HG02588 (cell line): ENCODE results near the gene CANT1.

ENCODE experiments used
- ATAC-seq: cut with Tn5 transposase; IDR thresholded peaks from one replicate; pipeline ENCODE4 v1.9.1; 2021; ENCODE audit warnings: mild to moderate bottlenecking, moderate library complexity; ENCODE audit not compliant: unreplicated experiment

Gene CANT1

DNA sequence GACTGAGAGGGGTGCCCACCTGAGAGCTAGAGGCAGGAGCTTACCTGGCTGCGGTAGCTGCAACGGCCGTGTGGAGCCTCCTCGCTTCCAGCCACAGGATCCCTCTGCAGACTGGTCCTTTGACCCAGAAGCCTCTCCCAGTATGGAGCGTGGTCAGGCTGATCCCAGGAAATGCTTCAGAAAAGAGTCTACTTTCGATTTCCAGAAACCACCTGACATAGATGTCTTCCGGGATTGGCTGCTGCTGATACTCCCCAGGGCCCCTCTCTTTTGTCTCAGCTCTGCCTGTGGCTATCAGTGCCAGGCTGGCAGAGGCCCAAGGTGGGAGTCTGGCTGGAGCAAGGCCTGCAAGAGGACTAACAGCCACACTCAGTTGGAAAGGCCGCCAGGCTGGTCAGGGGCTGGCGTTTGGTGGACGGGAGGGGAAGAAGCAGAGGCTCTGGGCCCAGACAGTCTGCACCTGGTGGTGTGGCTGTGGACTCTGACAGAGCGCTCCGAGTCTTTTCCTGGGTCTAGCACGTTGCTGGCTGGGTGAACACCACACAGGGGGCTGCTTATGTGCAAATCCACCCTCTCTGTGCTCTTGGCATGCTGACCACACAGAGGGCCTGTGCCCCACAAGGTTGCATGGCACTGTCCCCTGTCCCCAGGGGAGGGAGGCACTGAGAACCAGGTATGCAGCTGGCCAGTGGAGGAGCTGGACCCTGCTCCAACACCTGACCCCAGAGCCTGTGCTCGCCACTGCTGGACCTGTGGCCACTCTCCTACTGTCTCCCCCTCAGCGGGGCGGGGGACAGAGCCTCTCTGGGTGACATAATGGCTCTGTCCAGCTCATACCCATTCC lies 29.6 kb downstream of the CANT1 start, which contains the start of gene LGALS3BP:
TSS of gene LGALS3BP (minus strand) at position 144 of the 844 bp plus-strand sequence. CDS start 2,732 bp downstream, outside the sequence.
- ATAC-seq = no peak

DNA sequence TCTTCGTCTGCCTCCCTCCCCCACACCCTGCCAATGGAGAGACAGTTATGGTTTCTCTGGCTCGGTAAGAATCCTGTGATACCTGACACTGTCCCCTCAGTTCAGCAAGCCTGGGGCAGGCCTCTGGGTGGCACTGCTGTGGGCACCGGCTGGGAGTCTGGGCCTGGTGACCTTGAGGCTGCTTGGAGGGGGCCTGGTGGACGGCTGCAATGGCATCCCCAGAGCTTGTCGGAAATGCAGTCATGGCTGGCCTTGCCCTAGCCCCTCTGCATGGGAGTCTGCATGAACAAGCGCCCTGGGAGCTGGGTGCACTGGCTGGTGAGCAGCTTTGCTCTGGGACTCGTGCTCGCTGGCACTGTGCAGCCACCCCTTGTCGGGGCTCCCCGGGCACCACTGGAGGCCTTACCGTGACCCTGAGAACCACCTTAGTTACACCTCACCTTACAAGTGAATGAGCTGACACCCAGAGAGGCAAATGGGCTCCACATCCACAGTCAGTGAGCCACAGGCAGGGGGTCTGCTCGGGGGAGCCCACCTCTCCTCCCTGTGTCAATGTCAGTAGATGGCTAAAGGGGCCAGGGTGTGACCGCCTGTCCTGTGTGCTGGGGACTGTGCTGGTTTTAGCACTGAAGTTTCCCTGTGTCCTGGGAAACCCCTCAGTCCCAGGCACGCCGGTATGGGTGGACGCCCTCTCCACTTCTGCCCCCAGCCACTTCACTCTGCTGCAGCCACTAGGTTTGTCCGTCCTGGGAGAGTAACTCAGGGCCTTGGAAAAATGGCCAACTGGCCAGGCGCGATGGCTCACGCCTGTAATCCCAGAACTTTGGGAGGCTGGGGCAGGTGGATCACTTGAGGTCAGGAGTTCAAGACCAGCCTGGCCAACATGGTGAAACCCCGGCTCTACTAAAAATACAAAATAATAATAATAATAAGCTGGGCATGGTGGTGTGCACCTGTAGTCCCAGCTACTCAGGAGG lies 31.3 kb downstream of the CANT1 start:
- no peak for ATAC-seq

DNA sequence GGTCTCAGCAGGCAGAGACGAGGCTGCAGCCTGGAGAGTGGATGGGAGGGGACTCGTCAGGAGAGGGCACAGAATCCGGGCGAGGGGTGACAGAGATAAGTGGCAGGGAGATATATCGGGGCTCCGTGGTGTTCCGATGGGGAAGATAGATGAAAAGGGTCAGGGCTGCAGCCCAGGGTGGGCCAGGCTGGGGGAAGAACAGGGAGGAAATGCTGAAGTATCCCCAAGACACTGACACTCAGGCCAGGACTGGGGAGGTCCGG lies 32.0 kb downstream of the CANT1 start:
- ATAC-seq = no peak

DNA sequence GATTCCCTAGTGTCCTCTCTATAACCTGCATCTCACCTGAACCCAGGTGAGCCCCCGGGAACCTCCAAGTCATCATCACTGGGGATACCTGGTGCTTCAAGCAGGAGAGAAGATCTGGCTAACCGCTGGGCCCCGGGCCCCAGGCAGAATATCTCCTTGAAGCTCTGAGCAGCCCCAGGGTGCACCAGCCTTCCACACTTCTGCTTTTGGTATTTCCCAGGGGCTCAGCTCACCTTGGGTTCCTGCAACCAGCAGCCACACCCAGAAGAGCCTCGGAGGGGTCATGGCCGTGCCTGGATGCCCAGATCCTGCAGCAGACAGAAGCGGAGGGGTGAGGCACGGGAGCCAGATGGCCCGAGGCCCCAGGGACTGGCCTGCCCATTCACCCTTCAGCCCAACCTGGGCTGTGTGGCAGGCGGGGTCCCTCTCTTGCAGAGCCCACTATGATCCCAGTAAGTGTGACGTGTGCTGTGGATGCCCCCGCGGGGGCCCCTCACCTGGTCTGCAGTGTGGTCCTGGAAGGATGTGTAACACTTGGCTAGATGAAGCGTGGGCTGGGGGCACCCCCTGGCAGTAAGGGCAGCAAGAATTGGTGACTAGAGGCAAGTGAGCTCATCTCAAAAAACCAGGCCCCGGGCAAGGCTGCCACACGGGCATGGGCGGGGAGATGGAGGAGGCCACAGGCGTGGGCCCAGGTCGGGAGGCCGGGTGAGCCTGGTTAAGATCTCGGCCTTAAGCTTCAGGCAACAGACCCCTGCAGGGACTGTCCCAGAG lies 32.5 kb downstream of the CANT1 start:
- no peak for ATAC-seq

DNA sequence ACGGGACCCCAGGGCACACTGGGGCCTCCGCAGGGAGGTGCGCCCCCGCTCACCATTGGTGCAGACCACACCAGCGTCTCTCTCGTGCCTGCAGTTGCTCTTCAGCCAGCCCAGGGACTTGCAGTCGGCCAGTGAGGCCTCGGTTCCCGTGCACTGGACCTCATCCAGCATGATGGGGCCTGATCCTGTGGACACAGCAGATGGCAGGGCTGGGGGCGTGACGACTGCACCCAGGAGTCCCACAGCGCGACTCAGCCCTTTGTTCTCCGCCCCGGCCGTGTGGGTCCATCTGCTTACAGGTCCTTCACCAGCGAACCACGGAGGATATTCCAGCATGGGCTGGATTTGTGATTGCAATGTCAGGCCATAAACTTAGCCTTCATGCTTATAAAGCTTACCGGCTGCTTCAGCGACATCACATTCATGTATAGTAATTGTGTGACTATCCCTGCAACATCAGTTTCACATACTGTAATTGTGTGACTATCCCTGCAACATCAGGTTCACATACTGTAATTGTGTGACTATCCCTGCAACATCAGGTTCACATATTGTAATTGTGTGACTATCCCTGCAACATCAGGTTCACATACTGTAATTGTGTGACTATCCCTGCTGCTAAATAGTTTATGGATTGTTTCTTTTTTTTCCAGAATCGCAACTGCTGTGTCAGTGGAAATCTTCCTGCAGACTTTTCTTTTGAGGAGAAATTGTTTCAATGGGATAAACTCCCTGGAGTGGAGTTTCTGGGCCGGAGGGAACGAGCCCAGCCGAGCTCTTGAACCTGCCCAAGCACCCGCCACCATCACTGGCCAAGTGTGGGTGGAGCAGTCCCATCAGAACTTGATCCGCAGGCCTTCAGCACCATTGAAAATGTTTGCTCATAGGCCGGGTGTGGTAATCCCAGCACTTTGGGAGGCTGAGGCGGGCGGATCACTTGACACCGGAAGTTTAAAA lies 34.7 kb downstream of the CANT1 start:
- no peak for ATAC-seq

DNA sequence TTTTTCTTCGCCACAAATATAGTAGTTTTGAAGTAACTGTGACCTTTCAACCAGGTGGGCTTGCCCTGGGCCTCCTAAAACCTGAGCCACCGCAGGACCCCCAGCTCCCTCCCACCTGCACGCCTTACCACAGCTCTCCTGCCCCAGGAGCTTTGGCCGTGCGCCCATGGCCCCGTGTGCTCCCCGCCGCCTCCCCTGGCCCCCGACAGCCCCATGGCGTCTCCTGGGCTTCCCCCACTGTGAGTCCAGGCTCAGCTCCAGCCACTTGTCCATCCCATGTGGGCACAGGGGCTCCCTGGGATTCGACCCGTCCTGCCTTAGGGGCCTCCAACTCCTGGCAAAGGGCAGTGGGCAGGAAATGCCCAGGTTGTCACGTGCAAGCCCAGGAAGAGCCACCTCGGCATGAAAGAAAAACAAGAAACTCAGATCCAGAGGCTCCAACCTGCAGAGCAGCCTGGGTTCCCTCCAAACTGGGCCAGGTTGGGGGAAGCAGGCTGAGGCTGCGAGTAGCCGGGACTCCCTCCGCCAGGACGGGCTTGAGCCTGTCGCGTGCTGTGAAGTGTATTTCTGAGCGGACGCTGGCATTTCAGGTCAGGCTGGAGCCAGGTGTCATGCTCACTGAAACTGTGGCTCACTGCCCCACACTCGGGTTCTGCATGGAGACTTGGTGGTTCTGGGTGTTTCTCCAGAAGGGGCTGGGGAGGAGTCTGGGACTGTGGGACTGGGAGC lies 35.6 kb downstream of the CANT1 start:
- no peak for ATAC-seq

DNA sequence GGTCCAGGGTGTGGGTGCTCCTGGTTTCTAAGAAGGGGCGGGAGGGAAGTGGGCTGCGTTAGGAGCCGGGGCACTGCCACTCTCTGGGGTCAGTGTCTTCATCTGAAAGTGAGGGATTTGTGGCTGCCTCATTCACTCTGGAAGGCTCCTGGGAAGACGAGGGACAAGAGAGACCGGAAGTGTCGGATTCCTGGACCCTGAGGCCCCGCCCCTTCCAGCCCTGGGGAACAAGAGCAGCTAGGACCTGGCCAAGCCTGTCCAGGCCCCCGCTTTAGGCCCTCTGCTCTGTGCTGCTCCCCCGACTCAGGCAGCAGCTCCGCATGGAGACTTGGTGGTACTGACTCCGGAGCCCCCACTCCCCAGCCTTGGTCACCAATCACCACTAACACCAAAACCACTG lies 36.4 kb downstream of the CANT1 start:
- no peak for ATAC-seq

DNA sequence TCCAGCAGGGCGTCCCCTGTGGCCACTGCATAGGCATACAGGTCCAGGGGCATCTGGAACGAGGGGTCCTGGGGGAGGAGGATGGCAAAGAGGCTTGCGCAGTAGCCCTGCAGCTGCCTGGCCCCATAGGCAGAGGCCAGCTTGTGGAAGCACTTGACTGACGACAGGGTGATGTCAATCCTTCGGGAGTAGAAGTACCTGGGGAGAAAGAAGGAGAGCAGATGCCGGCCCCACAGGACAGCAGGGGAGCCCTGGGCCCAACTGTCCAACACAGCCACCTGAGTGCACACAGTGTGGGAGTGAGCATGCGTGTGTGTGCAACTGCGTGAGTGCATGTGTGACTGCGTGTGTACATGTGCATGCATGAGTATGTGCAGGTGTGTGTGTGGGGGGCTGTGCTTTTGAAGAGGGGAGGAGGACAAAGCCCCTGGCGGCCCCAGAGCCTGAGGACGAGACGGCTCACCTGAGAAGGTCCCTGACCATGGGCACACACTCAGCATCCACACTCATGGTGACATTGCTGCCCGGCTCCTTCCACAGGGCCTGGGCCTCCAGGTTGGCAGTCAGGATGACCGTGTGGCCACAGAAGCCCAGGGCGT lies 37.0 kb downstream of the CANT1 start:
- ATAC-seq = no peak

DNA sequence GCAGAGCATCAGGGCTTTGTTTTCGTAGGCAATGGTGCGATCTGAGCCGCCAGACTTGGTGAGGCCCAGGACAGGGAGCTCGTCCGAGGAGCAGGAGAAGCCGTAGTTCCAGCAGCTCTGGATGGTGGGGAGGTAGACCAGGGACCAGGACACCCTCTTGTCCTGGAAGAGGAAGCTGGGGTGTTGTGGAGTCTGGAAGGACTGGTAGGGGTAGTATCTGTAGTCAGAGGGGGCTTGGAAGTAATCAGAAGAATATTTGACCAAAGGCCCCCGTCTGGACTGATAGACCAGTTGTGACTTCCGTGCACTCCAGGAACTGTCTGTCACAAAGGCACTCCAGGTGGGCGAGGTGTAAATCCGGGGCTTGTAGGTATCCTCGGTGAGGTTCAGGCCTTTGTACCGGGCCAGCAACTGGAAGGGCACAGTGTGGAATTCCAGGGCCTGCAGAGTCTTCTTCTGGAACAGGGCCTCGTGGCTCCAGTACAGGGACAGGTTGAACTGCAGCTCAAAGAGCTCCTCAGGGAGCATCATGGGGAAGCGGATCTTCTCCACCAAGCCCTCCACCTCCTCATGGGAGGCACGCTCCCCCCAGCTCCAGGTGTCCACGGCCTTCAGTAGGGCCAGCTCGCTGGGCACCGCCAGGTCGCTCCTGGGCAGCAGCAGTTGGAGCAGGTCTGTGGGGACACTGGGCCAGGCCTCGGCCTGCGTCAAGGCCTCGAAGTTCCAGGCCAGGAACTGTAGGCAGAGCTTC lies 37.6 kb downstream of the CANT1 start:
- no peak for ATAC-seq

DNA sequence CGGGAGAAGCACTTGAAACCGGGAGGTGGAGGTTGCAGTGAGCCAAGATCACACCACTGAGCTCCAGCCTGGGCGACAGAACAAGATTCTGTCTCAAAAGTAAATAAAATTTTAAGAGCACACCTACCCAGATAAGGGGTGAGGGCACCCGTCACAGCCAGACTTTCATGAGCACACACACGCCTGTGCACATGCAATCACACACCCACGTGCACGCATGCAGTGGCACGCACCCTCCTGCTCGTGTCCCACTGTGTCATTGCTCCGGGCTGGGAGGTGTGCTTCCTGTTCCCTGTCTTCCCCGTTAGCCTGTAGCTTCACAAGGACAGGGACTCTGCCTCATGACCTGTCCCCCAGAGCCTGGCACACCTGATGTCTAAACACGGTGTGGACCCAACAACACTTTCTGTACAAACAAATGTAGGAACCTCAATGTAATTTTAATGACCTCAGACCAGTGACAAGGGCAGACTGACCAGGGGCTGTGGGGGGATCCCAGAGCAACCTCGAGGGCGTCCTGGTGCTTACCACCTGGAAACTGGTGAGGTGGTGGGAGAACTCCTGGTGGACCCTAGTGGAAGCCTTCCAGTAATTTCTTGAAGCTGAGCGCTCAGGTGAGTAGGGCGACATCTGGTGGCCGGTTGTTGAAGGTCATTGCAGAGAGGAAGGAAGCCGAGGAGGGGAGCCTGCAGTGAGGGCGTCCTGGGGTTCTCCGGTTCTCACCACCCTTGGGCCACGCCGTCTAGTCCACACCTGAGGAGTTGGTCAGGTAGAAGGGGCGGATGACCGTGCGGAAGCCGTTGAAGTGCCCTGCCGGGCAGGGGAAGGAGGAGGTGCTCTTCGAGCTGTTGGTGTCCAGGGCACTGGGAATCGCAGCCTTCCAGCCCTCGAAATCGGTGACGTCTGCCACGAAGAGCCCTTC lies 38.5 kb downstream of the CANT1 start:
- no peak for ATAC-seq

DNA sequence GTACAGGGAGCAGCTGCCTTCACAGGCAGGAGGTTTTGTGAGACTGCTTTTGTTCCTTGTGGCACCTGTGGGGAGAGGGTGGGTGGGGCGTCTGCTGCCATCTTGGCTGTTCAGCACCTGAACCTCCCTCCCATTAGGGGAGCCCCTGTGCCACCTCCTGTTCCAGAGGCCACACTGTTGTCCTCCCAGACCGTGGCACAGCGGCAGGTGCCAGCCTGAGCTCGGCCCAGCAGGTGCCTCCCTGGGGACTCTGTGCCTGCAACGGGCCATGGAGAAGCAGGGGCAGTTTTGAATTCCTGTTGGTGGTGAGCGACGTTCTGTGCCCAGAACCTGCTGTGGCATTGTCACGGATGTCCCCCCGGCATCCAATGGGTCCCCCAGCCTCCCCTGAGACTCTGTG lies 39.7 kb downstream of the CANT1 start:
- no peak for ATAC-seq

DNA sequence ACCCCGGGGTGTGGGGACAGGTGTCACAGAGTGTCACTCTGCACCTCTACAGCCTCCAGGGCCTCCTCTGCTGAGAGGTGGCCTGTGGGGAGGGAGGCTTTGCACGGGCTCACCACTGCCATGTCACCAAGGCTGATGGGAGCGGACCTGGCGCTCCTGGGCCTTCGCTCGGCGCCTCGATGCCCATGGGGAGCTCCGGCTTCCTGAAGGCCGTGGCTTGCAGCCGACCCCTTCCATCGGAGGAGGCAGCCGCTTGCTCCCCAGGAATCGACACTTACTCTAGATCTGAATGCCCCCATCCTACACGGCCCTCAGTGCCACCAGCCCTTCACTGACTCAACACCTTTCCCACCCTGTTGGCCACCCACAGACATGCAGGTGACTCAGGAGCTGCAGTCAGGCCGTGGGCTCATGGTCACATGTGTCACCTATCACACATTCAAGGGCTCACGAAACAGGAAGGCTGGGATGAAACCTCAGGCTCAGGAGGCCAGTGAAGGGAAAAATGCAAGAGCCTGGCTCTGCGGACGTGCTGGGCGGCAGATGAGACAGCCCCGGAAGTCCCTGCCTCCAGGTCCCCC lies 41.7 kb downstream of the CANT1 start:
- ATAC-seq = no peak

DNA sequence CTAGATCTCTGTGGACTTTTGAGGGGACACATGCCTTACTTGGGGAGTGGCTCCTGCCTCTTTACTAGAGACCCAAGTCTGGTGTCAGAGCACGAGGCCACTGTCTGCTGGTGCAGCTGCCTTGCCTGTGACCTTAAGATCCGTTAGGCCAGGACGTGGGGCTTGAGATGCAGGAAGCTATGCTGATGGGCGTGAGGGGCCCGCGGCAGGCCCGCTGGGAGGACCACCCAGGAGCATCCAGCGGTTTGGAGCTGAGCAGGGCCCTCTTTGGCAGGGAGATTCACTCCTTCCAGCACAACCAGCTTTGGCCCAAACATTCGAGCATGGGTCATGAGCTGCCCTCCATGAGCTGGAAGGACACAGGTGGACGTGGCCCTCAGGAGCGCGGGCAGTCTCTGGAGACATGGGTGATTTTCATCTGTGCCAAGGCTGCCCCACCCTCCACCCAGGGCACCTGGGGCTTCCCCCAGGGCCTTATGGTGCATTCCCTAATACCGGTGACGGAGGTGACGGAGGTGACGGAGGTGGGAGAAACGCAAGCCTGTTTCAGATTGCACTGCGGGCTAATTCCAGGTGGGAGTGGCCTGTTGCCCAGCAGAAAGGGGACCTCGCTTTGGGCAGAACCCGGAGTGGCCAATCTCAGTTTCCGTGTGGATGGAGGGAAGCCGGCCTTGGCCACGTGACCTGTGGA lies 42.5 kb downstream of the CANT1 start:
- ATAC-seq = no peak

DNA sequence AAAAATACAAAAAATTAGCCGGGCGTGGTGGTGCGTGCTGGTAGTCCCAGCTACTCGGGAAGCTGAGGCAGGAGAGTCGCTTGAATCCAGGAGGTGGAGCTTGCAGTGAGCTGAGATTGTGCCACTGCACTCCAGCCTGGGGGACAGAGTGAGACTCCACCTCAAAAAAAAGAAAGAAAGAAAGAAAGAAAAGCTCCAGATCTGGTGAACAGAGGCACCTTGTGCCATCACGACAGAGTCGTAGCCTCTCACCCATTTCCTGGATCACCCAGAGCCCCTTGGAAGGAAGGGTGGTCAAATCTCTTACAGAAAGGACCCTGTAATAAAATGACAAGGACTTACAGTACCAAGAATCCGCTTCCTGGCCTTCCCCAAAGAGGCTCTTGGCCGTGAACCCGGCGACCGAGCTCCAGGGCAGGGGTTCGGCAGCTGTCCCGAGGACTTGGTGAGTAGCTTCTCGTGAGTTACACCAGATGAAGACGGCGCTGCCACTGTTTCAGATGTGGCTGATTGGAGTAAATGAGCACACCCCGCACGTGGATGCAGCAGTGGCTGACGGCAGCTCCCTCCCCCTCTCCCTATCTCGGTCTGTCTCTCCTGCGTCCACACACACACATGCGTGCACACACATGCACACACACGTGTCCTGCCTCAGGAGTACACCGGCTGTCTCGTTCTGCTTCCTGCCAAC lies 43.3 kb downstream of the CANT1 start:
- no peak for ATAC-seq

DNA sequence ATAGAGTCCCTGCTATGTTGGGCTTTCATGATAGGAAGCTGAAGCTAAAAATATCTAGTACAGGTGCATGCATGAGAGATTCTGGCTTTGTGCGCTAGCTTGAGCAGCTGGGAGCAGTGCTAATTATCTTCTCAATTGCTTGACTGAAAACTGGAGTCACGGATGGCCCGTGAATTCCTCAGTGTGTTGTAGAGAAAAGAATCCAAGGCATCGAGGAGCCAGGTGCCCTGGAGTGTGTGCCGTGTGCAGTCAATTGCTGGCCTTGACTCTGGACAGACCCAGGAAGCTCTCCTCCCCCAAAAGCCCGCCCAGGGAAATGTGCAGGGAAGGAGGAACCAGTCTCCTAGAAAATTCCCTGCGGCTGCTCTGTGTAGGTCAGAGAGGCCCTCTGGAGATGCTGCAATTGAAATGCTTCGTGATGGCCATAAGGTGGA lies 44.1 kb downstream of the CANT1 start:
- no peak for ATAC-seq

DNA sequence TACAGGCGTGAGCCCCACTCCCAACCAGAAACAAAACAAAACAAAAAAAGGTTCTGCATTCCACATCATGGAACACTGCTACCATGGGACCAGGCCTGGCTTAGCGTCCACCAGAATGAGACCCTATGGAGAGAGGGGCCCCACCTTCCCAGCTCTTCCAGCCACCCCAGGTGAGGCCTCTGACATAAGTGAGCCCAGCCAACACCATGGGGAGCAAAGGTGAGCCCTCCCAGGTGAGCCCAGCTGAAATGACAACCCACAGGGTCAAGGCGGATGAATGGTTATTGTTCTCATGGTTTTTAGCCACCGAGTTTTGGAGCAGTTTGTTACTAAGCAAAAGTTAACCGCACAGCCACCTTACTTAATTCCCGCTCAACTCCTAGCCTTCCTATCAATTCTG lies 46.2 kb downstream of the CANT1 start:
- no peak for ATAC-seq
